Calu3 (cell line): ENCODE data around the gene CEP70. TPM values are rescaled to one million over a fixed set of nuclear protein-coding genes. Genes with fewer than 3 reads are reported as not detected.
"Not testable (repeated sequence)": the region's sequence is repeated elsewhere in the genome, so short reads cannot be mapped to it uniquely, and the experiment has no call there.

Experiments used
- BruUV-seq: library from RNA; stranded (reverse); fragments of 400-500 nt; replicated peaks from 2 replicates; lab custom pipeline; 2021; lab: Mats Ljungman, UMichigan
- CTCF ChIA-PET: fragments of 300-600 bp; sonication (Branson Sonifier 250); formaldehyde crosslinking; loops from one replicate; lab custom pipeline; 2022; ENCODE audit warnings: antibody characterized with exemption; lab: Charles Lee
- DNase-seq: peaks from one replicate; pipeline ENCODE4 v3.0.0; 2022
- H3K27ac Mint-ChIP-seq: one replicate; pipeline ENCODE4 v1.8.0; 2022; ENCODE audit warnings: mixed read lengths; ENCODE audit not compliant: unreplicated experiment
- H3K27me3 Mint-ChIP-seq: one replicate; pipeline ENCODE4 v1.8.0; 2022; ENCODE audit warnings: mixed read lengths; ENCODE audit not compliant: unreplicated experiment
- H3K36me3 Mint-ChIP-seq: one replicate; pipeline ENCODE4 v1.8.0; 2022; ENCODE audit warnings: mild to moderate bottlenecking, moderate library complexity, mixed read lengths; ENCODE audit not compliant: insufficient read depth, unreplicated experiment
- H3K4me1 Mint-ChIP-seq: one replicate; pipeline ENCODE4 v1.8.0; 2022; ENCODE audit warnings: mild to moderate bottlenecking, low read depth, mixed read lengths; ENCODE audit not compliant: unreplicated experiment
- H3K4me3 Mint-ChIP-seq: one replicate; pipeline ENCODE4 v1.8.0; 2022; ENCODE audit warnings: mild to moderate bottlenecking, low read depth, moderate library complexity, mixed read lengths; ENCODE audit not compliant: unreplicated experiment
- H3K9me3 Mint-ChIP-seq: one replicate; pipeline ENCODE4 v1.8.0; 2022; ENCODE audit warnings: low read depth, mixed read lengths; ENCODE audit not compliant: unreplicated experiment
- CTCF ChIP-seq: fragments of 200-600 bp; IDR thresholded peaks from one replicate; pipeline ENCODE4 v1.8.0; 2022; ENCODE audit warnings: antibody characterized with exemption; ENCODE audit not compliant: unreplicated experiment
- intact Hi-C: fragments of 100-400 bp; cut with micrococcal nuclease; formaldehyde crosslinking; loops from one replicate; pipeline ENCODE4 v1.10.0; 2022; ENCODE audit not compliant: unreplicated experiment
- total RNA-seq: library from RNA; stranded (reverse); gene quantifications from 2 replicates; pipeline ENCODE4 v1.2.3, GENCODE V29; 2022

Gene CEP70
- total RNA-seq, 1 experiment from 2014 or later: 99.1 TPM

- H3K36me3 Mint-ChIP-seq: peaks cover 21% of the 10 kb centered on the region
- peaks cover 35% of the 10 kb centered on the region for H3K4me1 Mint-ChIP-seq
- no peak for TF ChIP-seq CTCF
- no peak overlapping the region for H3K4me3 Mint-ChIP-seq
- intact Hi-C loops: no loop called here
- no peak overlapping the region for H3K27ac Mint-ChIP-seq
- H3K9me3 Mint-ChIP-seq: peaks cover 3% of the 10 kb centered on the region
- H3K27me3 Mint-ChIP-seq: no peaks in the 10 kb centered on the region
- BruUV-seq: no TSS peak
- no peak for DNase-seq
- CTCF ChIA-PET: interaction anchor here (0.6 to 0.7 kb wide), 3 partner anchors 21 to 215 kb away, joined by 3 to 5 read pairs (median 3); partner anchors contain the start of gene FAIM
These were observed 6.7 kb downstream of the CEP70 start for GRCh38 chr3:138587374-138587773.

- CTCF ChIA-PET: interaction anchor here (1.0 kb wide), 2 partner anchors 10 to 15 kb away, joined by 3 read pairs; no protein-coding TSS in a partner anchor
- intact Hi-C loops: no loop called here
- Mint-ChIP-seq H3K27me3 (no peaks in the 10 kb centered on the region), H3K4me3 (no peak overlapping the region), H3K9me3 (peaks cover 9% of the 10 kb centered on the region), H3K36me3 (peaks cover 4% of the 10 kb centered on the region), H3K27ac (no peak overlapping the region), H3K4me1 (peaks cover 20% of the 10 kb centered on the region)
- no peak for DNase-seq
- no TSS peak for BruUV-seq
- no peak for TF ChIP-seq CTCF
These were observed 15.0 kb downstream of the CEP70 start for GRCh38 chr3:138578961-138579574.

GRCh38 chr3:138578141-138578540, 15.9 kb downstream of the CEP70 start:
- intact Hi-C loops: no loop called here
- DNase-seq: no peak
- TF ChIP-seq CTCF: no peak
- Mint-ChIP-seq H3K36me3 (peaks cover 7% of the 10 kb centered on the region), H3K9me3 (peaks cover 9% of the 10 kb centered on the region), H3K27me3 (no peaks in the 10 kb centered on the region), H3K4me3 (no peak overlapping the region), H3K27ac (no peak overlapping the region), H3K4me1 (peaks cover 11% of the 10 kb centered on the region)
- CTCF ChIA-PET: interaction anchor here (1.1 kb wide), 1 partner anchor 99 kb away, joined by 3 read pairs; no protein-coding TSS in a partner anchor
- BruUV-seq: no TSS peak

GRCh38 chr3:138573138-138573537, 20.9 kb downstream of the CEP70 start:
- Mint-ChIP-seq H3K27ac (no peak overlapping the region), H3K4me1 (peaks cover 2% of the 10 kb centered on the region), H3K27me3 (no peaks in the 10 kb centered on the region), H3K4me3 (no peak overlapping the region), H3K9me3 (peaks cover 9% of the 10 kb centered on the region), H3K36me3 (peaks cover 7% of the 10 kb centered on the region)
- no TSS peak for BruUV-seq
- intact Hi-C loops: no loop called here
- no peak for TF ChIP-seq CTCF
- CTCF ChIA-PET: interaction anchor here (0.6 kb wide), 2 partner anchors 29 to 336 kb away, joined by 3 read pairs; no protein-coding TSS in a partner anchor
- no peak for DNase-seq

GRCh38 chr3:138569624-138570023, 24.4 kb downstream of the CEP70 start:
- H3K36me3 Mint-ChIP-seq, H3K27me3 Mint-ChIP-seq, H3K4me1 Mint-ChIP-seq, H3K27ac Mint-ChIP-seq, intact Hi-C loops, H3K4me3 Mint-ChIP-seq, BruUV-seq, DNase-seq, CTCF ChIA-PET, H3K9me3 Mint-ChIP-seq: not testable (repeated sequence)
